GM23338 (cell line): Measurements from ENCODE around the gene TNS1. TPM values are rescaled to one million over a fixed set of nuclear protein-coding genes. Genes with fewer than 3 reads are reported as not detected.

Experiments
- ATAC-seq: fragments of 200-7000 bp; cut with Tn5 transposase; 3 replicates; pipeline ENCODE4 v1.9.1; 2020
- DNase-seq: peaks from one replicate; pipeline ENCODE4 v3.0.0-alpha.2; 2015; ENCODE audit warnings: low spot score
- H2AFZ ChIP-seq: fragments of 200-600 bp; sonication (generic); 2 replicates; pipeline ENCODE4 v1.8.0; 2016; ENCODE audit warnings: antibody characterized with exemption, mild to moderate bottlenecking, moderate library complexity
- H3F3A ChIP-seq: fragments of 200-600 bp; sonication (generic); replicated peaks from 2 replicates; pipeline ENCODE4 v1.8.0; 2017; ENCODE audit warnings: antibody characterized with exemption, mixed run types, low read depth
- H3K27ac ChIP-seq: fragments of 200-600 bp; sonication (generic); 2 replicates; pipeline ENCODE4 v1.6.1; 2016; ENCODE audit warnings: low read depth
- H3K27me3 ChIP-seq: fragments of 200-600 bp; sonication (generic); 2 replicates; pipeline ENCODE4 v1.8.0; 2016; ENCODE audit warnings: mild to moderate bottlenecking, mixed run types, moderate library complexity; ENCODE audit not compliant: insufficient read depth
- H3K36me3 ChIP-seq: fragments of 200-600 bp; sonication (generic); 2 replicates; pipeline ENCODE4 v1.8.0; 2016; ENCODE audit warnings: mild to moderate bottlenecking; ENCODE audit not compliant: insufficient read depth
- H3K4me1 ChIP-seq: fragments of 200-600 bp; sonication (generic); 2 replicates; pipeline ENCODE4 v1.8.0; 2016; ENCODE audit warnings: mild to moderate bottlenecking, moderate library complexity; ENCODE audit not compliant: insufficient read depth
- H3K4me2 ChIP-seq: fragments of 200-600 bp; sonication (generic); 2 replicates; pipeline ENCODE4 v1.7.1; 2017; ENCODE audit warnings: mixed run types
- H3K4me3 ChIP-seq: fragments of 200-600 bp; sonication (generic); 2 replicates; pipeline ENCODE4 v1.6.1; 2016; ENCODE audit warnings: mixed run types
- H3K79me2 ChIP-seq: fragments of 200-600 bp; sonication (generic); replicated peaks from 2 replicates; pipeline ENCODE4 v1.8.0; 2017; ENCODE audit warnings: mild to moderate bottlenecking; ENCODE audit not compliant: insufficient read depth
- H3K9me2 ChIP-seq: fragments of 200-600 bp; sonication (generic); 2 replicates; pipeline ENCODE4 v1.8.0; 2017; ENCODE audit not compliant: insufficient read depth
- H4K20me1 ChIP-seq: fragments of 200-600 bp; sonication (generic); replicated peaks from 2 replicates; pipeline ENCODE4 v1.8.0; 2017; ENCODE audit warnings: mild to moderate bottlenecking; ENCODE audit not compliant: insufficient read depth
- H3K27ac Mint-ChIP-seq: 2 replicates; pipeline ENCODE4 v1.8.0; 2020; ENCODE audit warnings: inconsistent platforms, mild to moderate bottlenecking, moderate library complexity, mixed read lengths
- H3K27me3 Mint-ChIP-seq: 3 replicates; pipeline ENCODE4 v1.8.0; 2022; ENCODE audit warnings: low read depth, mild to moderate bottlenecking, moderate library complexity, mixed read lengths, inconsistent platforms; ENCODE audit not compliant: insufficient read depth, poor library complexity
- H3K36me3 Mint-ChIP-seq: 3 replicates; pipeline ENCODE4 v1.8.0; 2021; ENCODE audit warnings: low read depth, mild to moderate bottlenecking, inconsistent platforms, moderate library complexity, mixed read lengths
- H3K4me1 Mint-ChIP-seq: 3 replicates; pipeline ENCODE4 v1.8.0; 2020; ENCODE audit warnings: mild to moderate bottlenecking, inconsistent platforms, mixed read lengths
- H3K4me3 Mint-ChIP-seq: 3 replicates; pipeline ENCODE4 v1.8.0; 2021; ENCODE audit warnings: moderate library complexity, mild to moderate bottlenecking, inconsistent platforms, mixed read lengths
- H3K9me3 Mint-ChIP-seq: 3 replicates; pipeline ENCODE4 v1.8.0; 2020; ENCODE audit warnings: moderate library complexity, mild to moderate bottlenecking, inconsistent platforms, mixed read lengths
- CREB1 ChIP-seq: fragments of 250-450 bp; sonication (Bioruptor Pico); IDR thresholded peaks from 2 replicates; pipeline ENCODE4 v1.5.0; 2020; ENCODE audit warnings: low read depth, mild to moderate bottlenecking, moderate library complexity
- CTCF ChIP-seq, 2 experiments: fragments of 200-600 bp in 1 of 2; sonication (generic) in 1 of 2; conservative IDR thresholded peaks; 2 replicates each; pipeline versions ENCODE4 v1.5.1 to v1.6.1; 2016 to 2017; ENCODE audit warnings: antibody characterized with exemption in 2 of 2, low read depth in 2 of 2, mild to moderate bottlenecking in 2 of 2, moderate library complexity in 1 of 2
- ETS1 ChIP-seq: IDR thresholded peaks from 2 replicates; pipeline ENCODE4 v1.6.1; 2016; ENCODE audit warnings: antibody characterized with exemption
- EZH2phosphoT487 ChIP-seq: fragments of 200-600 bp; sonication (generic); IDR thresholded peaks from one replicate; pipeline ENCODE4 v1.8.1; 2018; ENCODE audit warnings: antibody characterized with exemption; ENCODE audit not compliant: unreplicated experiment
- NANOG ChIP-seq: IDR thresholded peaks from 2 replicates; pipeline ENCODE4 v1.6.1; 2016; ENCODE audit warnings: antibody characterized with exemption, borderline replicate concordance
- POLR2AphosphoS5 ChIP-seq: IDR thresholded peaks from 2 replicates; pipeline ENCODE4 v1.6.1; 2016; ENCODE audit warnings: antibody characterized with exemption, low read depth
- ZNF114 ChIP-seq: fragments of 250-450 bp; sonication (Bioruptor Pico); IDR thresholded peaks from 2 replicates; pipeline ENCODE4 v1.5.0; 2020; ENCODE audit warnings: mild to moderate bottlenecking, moderate library complexity
- ZNF331 ChIP-seq: fragments of 250-450 bp; sonication (Bioruptor Pico); IDR thresholded peaks from 2 replicates; pipeline ENCODE4 v1.5.0; 2020; ENCODE audit warnings: low read depth, mild to moderate bottlenecking, moderate library complexity
- polyA plus RNA-seq: library from polyadenylated mRNA; unstranded; fragments of >200 nt; fragmentation: Nextera tagmentation; extraction: Ambion mirVana; gene quantifications from 2 replicates; pipeline ENCODE4 v1.2.1, GENCODE V29; 2016
- total RNA-seq: library from RNA; depleted of rRNA; stranded (reverse); fragments of >200 nt; shearing (Covaris generic); gene quantifications from 2 replicates; pipeline ENCODE4 v1.2.3, GENCODE V29; 2014
- TF ChIP-seq, protein P1 (sequence below): fragments of 250-450 bp; sonication (Bioruptor Pico); IDR thresholded peaks from 2 replicates; pipeline ENCODE4 v1.5.0; 2020; ENCODE audit warnings: mild to moderate bottlenecking, moderate library complexity
- TF ChIP-seq, protein P2 (sequence below): IDR thresholded peaks from one replicate; pipeline ENCODE4 v1.6.1; 2018; ENCODE audit warnings: antibody characterized with exemption; ENCODE audit not compliant: unreplicated experiment

TNS1 gene
- total and polyA plus RNA-seq, 2 experiments from 2014 or later: 2.0 to 7.4 TPM

DNA sequence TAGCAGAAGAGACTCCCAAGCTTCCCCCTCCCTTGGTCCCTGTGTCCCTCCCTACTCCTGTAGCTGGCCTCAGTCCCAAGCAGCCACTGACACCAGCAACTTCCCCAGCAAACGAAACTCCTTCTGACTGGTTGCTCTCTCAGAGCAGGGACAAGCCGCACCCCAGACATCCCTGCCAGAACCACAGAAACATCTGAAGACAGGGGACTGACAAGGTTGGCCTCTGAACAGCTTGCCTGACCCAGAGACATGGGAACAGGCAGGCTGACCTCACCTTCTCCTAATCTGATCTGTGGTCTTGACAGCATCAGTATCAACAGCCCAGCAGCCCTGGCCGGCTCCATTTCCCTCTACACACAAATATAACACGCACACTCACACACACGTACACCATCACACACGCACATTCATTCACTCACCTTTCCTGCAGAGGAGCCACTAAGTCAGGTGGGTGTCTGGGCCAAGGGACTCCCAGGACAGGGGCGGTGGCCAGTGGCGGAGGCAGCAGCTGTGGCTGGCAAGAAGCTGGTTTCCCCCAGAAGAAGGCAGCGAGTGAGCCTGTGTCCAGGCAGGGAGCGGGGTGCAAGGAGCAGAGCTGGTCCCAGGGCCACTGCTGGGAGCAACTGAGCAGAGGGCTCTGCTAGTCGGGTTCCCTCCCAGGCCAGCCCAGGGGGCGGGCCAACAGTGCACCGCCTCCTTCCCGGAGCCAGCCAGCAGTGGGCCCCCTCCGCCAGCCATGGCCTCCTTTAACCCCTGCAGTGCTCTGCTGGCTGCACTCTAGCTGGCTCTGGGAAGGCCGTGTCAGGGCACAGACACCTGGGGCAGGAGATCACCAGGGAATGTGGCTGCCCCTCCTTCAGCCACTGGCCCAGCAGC, 59.1 kb downstream of the TNS1 start:
- Histone ChIP-seq H3K79me2 (no peaks in the 10 kb centered on the region), H3K27me3 (no peaks in the 10 kb centered on the region), H3K4me1 (peaks cover 19% of the 10 kb centered on the region; the same call in 1 of the 2 replicates), H3K9me2 (no peaks in the 10 kb centered on the region), H3K4me3 (peak overlapping the region; percentile 34; the same call in 1 of the 2 replicates), H4K20me1 (no peaks in the 10 kb centered on the region), H3K4me2 (peak overlapping the region; percentile 65; the same call in 1 of the 2 replicates), H3F3A (no peaks in the 10 kb centered on the region), H3K36me3 (no peaks in the 10 kb centered on the region), H3K27ac (no peak overlapping the region), H2AFZ (peak overlapping the region; percentile 67)
- DNase-seq (peak; percentile 88), ATAC-seq (peak; percentile 95)
- Mint-ChIP-seq H3K36me3 (no peaks in the 10 kb centered on the region; the same call in 2 of the 3 replicates), H3K27me3 (peaks cover 13% of the 10 kb centered on the region), H3K9me3 (no peaks in the 10 kb centered on the region), H3K4me1 (peaks cover 37% of the 10 kb centered on the region), H3K27ac (no peak overlapping the region), H3K4me3 (peak overlapping the region; percentile 24)
- TF ChIP-seq CREB1 (CRISPR knock-in tag) (no peak), NANOG (no peak), POLR2AphosphoS5 (peak; percentile 42; the same call in 1 of the 2 replicates), ZNF331 (no peak), CTCF (conservative IDR thresholded peaks at IDR 0.05; ENCODE audit: low read depth in 2 of 2) (peak in 1 of 2 experiments; percentile 46; a peak in 2 of 4 replicates), EZH2phosphoT487 (no peak), ETS1 (no peak), ZNF114 (no peak)
- TF ChIP-seq, protein P1, sequence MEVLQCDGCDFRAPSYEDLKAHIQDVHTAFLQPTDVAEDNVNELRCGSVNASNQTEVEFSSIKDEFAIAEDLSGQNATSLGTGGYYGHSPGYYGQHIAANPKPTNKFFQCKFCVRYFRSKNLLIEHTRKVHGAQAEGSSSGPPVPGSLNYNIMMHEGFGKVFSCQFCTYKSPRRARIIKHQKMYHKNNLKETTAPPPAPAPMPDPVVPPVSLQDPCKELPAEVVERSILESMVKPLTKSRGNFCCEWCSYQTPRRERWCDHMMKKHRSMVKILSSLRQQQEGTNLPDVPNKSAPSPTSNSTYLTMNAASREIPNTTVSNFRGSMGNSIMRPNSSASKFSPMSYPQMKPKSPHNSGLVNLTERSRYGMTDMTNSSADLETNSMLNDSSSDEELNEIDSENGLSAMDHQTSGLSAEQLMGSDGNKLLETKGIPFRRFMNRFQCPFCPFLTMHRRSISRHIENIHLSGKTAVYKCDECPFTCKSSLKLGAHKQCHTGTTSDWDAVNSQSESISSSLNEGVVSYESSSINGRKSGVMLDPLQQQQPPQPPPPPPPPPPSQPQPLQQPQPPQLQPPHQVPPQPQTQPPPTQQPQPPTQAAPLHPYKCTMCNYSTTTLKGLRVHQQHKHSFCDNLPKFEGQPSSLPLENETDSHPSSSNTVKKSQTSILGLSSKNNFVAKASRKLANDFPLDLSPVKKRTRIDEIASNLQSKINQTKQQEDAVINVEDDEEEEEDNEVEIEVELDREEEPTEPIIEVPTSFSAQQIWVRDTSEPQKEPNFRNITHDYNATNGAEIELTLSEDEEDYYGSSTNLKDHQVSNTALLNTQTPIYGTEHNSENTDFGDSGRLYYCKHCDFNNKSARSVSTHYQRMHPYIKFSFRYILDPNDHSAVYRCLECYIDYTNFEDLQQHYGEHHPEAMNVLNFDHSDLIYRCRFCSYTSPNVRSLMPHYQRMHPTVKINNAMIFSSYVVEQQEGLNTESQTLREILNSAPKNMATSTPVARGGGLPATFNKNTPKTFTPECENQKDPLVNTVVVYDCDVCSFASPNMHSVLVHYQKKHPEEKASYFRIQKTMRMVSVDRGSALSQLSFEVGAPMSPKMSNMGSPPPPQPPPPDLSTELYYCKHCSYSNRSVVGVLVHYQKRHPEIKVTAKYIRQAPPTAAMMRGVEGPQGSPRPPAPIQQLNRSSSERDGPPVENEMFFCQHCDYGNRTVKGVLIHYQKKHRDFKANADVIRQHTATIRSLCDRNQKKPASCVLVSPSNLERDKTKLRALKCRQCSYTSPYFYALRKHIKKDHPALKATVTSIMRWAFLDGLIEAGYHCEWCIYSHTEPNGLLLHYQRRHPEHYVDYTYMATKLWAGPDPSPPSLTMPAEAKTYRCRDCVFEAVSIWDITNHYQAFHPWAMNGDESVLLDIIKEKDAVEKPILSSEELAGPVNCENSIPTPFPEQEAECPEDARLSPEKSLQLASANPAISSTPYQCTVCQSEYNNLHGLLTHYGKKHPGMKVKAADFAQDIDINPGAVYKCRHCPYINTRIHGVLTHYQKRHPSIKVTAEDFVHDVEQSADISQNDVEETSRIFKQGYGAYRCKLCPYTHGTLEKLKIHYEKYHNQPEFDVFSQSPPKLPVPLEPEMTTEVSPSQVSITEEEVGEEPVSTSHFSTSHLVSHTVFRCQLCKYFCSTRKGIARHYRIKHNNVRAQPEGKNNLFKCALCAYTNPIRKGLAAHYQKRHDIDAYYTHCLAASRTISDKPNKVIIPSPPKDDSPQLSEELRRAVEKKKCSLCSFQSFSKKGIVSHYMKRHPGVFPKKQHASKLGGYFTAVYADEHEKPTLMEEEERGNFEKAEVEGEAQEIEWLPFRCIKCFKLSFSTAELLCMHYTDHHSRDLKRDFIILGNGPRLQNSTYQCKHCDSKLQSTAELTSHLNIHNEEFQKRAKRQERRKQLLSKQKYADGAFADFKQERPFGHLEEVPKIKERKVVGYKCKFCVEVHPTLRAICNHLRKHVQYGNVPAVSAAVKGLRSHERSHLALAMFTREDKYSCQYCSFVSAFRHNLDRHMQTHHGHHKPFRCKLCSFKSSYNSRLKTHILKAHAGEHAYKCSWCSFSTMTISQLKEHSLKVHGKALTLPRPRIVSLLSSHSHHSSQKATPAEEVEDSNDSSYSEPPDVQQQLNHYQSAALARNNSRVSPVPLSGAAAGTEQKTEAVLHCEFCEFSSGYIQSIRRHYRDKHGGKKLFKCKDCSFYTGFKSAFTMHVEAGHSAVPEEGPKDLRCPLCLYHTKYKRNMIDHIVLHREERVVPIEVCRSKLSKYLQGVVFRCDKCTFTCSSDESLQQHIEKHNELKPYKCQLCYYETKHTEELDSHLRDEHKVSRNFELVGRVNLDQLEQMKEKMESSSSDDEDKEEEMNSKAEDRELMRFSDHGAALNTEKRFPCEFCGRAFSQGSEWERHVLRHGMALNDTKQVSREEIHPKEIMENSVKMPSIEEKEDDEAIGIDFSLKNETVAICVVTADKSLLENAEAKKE (CRISPR knock-in tag): no peak
- TF ChIP-seq, protein P2, sequence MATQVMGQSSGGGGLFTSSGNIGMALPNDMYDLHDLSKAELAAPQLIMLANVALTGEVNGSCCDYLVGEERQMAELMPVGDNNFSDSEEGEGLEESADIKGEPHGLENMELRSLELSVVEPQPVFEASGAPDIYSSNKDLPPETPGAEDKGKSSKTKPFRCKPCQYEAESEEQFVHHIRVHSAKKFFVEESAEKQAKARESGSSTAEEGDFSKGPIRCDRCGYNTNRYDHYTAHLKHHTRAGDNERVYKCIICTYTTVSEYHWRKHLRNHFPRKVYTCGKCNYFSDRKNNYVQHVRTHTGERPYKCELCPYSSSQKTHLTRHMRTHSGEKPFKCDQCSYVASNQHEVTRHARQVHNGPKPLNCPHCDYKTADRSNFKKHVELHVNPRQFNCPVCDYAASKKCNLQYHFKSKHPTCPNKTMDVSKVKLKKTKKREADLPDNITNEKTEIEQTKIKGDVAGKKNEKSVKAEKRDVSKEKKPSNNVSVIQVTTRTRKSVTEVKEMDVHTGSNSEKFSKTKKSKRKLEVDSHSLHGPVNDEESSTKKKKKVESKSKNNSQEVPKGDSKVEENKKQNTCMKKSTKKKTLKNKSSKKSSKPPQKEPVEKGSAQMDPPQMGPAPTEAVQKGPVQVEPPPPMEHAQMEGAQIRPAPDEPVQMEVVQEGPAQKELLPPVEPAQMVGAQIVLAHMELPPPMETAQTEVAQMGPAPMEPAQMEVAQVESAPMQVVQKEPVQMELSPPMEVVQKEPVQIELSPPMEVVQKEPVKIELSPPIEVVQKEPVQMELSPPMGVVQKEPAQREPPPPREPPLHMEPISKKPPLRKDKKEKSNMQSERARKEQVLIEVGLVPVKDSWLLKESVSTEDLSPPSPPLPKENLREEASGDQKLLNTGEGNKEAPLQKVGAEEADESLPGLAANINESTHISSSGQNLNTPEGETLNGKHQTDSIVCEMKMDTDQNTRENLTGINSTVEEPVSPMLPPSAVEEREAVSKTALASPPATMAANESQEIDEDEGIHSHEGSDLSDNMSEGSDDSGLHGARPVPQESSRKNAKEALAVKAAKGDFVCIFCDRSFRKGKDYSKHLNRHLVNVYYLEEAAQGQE: no peak
